Lower leg skin (tissue), 4 donors: ENCODE data around the gene NEB. TPM values are rescaled to one million over a fixed set of nuclear protein-coding genes. Genes with fewer than 3 reads are reported as not detected.
"Not testable (repeated sequence)": the region's sequence is repeated elsewhere in the genome, so short reads cannot be mapped to it uniquely, and the experiment has no call there.

Experiments
- DNase-seq, 2 donors: peaks; one replicate each; pipeline ENCODE4 v3.0.0-alpha.2; 2019; ENCODE audit warnings: low spot score in 2 of 2
- H3K4me3 ChIP-seq: fragments of 200-600 bp; sonication (generic); 2 replicates; pipeline ENCODE4 v1.5.1; 2017; ENCODE audit warnings: mild to moderate bottlenecking, low read depth; ENCODE audit not compliant: poor library complexity, severe bottlenecking
- CTCF ChIP-seq, 3 donors: fragments of 450-650 bp; IDR thresholded peaks; one replicate each; pipeline ENCODE4 v1.5.1; 2016; ENCODE audit warnings: antibody characterized with exemption in 3 of 3, mild to moderate bottlenecking in 3 of 3, moderate library complexity in 2 of 3
- POLR2A ChIP-seq, 2 donors: fragments of 450-650 bp; IDR thresholded peaks; one replicate each; pipeline ENCODE4 v1.6.1; 2016 to 2017; ENCODE audit warnings: antibody characterized with exemption in 2 of 2, mild to moderate bottlenecking in 1 of 2, moderate library complexity in 1 of 2
- WGBS, 2 donors: methylation state at CpG; one replicate each; pipeline ENCODE4 v1.1.5; 2018; 5-methylcytosine and 5-hydroxymethylcytosine counted together
- intact Hi-C: fragments of 100-400 bp; cut with DNase I; formaldehyde crosslinking; loops from one replicate; pipeline ENCODE4 v1.15.0; 2023; ENCODE audit warnings: low total_unique reads
- total RNA-seq, 4 donors: library from RNA; depleted of rRNA; stranded (reverse); fragments of >200 nt; gene quantifications; one replicate each; pipeline ENCODE4 v1.1.0, GENCODE V29; 2016

Gene NEB
- total RNA-seq, 4 donors from 2014 or later = 4.7 to 15.6 (median 6.9) TPM

DNA sequence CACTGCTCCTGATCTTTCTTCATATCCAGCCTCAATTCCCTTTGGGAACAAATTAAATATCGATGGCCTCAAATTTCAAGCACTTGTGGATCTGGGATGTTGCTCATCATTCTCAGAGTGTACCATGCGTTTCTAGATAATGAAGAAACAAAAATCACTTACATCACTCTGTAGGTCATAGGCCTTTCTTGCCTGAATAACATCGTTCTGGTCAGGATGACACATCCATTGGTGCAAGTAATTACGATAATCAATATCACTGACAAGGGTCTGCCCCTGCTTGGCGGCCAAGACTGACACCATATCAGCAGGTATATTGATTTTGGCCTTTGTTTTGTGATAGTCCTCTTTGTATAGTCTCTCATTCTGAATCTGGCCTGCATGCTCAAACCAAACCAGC lies 167.3 kb downstream of the NEB start:
- DNase-seq = no peak
- 93 to 94% methylated on average over 5 of the region's 5 CpGs for whole genome bisulfite sequencing, 2 donors
- TF ChIP-seq CTCF (IDR thresholded peaks at IDR 0.05) (no peak), POLR2A (IDR thresholded peaks at IDR 0.05) (no peak)
- no peak overlapping the region for H3K4me3 ChIP-seq
- intact Hi-C loops = no loop called here

DNA sequence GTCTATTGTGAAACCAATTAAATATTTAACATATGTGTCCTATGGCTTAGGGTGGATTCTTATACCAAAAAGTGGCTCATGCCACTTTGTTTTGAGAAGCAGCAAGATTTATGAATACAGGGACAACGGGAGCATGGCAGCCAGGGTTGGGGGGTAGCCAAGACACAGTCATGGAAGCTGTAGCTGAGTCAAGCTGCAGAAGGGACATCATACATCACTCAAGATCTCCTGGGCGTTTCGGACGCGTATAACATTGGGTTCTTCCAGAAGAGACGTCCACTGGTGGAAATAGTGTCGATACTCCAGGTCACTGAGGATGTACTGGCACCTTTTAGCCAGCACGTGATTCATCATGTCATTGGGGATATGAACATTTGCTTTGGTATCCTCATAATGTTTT lies 171.9 kb downstream of the NEB start:
- WGBS, 2 donors = 94 to 95% methylated on average over 8 of the region's 8 CpGs
- H3K4me3 ChIP-seq = no peak overlapping the region
- intact Hi-C loops = no loop called here
- no peak for DNase-seq
- TF ChIP-seq CTCF (IDR thresholded peaks at IDR 0.05) = no peak
- no peak for TF ChIP-seq POLR2A (IDR thresholded peaks at IDR 0.05)

DNA sequence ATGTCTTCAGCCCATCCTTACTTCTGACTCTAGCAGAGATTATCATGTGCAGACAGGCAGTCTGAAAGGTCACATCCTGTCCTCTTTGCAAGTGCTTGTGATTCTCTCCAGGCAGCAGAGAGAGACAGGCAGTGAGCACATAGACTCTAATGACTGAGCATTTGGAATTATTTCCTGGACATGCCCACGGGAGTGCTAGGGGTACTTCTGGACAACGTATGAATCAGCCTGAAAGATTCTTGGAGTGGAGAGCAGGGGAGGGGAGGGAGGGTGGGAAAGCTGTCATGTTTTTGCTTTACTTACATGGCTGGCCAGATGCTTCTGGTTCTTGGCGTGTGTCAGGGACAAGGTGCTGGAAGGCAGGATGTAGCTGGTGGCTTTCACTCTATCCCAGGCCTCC lies 174.0 kb downstream of the NEB start:
- TF ChIP-seq CTCF (IDR thresholded peaks at IDR 0.05) (no peak), POLR2A (IDR thresholded peaks at IDR 0.05) (no peak)
- 16 to 20% methylated on average over 3 of the region's 3 CpGs for WGBS, 2 donors
- no peak for DNase-seq
- H3K4me3 ChIP-seq = no peak overlapping the region
- intact Hi-C loops = no loop called here

DNA sequence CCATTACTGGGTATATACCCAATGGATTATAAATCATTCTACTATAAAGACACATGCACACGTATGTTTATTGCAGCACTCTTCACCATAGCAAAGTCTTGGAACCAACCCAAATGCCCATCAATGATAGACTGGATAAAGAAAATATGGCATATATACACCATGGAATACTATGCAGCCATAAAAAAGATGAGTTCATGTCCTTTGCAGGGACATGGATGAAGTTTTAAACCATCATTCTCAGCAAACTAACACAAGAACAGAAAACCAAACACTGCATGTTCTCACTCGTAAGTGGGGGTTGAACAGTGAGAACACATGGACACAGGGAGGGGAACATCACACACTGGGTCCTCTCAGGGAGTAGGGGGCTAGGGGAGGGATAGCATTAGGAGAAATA lies 174.8 kb downstream of the NEB start:
- intact Hi-C loops = not testable (repeated sequence)

DNA sequence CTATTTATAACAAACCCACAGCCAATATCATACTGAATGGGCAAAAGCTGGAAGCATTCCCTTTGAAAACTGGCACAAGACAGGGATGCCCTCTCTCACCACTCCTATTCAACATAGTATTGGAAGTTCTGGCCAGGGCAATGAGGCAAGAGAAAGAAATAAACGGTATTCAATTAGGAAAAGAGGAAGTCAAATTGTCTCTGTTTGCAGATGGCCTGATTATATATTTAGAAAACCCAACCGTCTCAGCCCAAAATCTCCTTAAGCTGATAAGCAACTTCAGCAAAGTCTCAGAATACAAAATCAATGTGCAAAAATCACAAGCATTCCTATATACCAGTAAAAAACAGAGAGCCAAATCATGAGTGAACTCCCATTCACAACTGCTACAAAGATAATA lies 176.4 kb downstream of the NEB start:
- H3K4me3 ChIP-seq, DNase-seq, intact Hi-C loops: not testable (repeated sequence)
- 64 to 77% methylated on average over 2 of the region's 2 CpGs for WGBS, 2 donors

More for the DNA sequence above, 174.8 kb downstream of the NEB start:
- DNase-seq, H3K4me3 ChIP-seq: not testable (repeated sequence)
- WGBS, 2 donors = 91 to 95% methylated on average over 2 of the region's 2 CpGs

DNA sequence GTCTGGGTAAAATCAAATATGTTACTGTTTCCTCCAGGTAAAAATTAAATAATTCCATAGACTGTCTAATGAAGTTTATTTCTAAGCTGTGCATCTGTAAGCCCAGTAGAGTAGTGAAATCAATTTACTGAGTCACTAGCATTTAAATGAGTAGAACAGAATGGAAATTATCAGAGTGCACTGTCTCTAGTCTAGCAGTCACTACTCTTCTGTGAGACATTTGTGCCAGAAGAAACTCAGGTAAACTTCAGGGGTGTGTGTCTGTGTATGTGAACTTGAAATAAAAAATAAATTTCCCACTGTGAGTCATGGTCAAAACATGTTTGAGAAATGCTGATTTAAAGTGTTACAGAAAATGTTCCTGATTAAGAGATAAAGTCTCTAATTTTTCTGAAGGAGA lies 178.2 kb downstream of the NEB start:
- intact Hi-C loops = no loop called here
- H3K4me3 ChIP-seq = no peak overlapping the region
- TF ChIP-seq CTCF (IDR thresholded peaks at IDR 0.05) (no peak), POLR2A (IDR thresholded peaks at IDR 0.05) (no peak)
- no peak for DNase-seq

- no peak for TF ChIP-seq CTCF (IDR thresholded peaks at IDR 0.05)
- no peak for TF ChIP-seq POLR2A (IDR thresholded peaks at IDR 0.05)
- intact Hi-C loops = no loop called here
- no peak overlapping the region for H3K4me3 ChIP-seq
- no peak for DNase-seq
- 77 to 79% methylated on average over 5 of the region's 5 CpGs for WGBS, 2 donors
These were observed 182.0 kb downstream of the NEB start for GRCh38 chr2:151552287-151552686.
